K562 (cell line): ENCODE data around the gene N4BP3. TPM values are rescaled to one million over a fixed set of nuclear protein-coding genes. Genes with fewer than 3 reads are reported as not detected.

Experiments
- ELF4 ChIP-seq: fragments of 450-650 bp; formaldehyde crosslinking; IDR thresholded peaks from 2 replicates; pipeline ENCODE4 v1.4.0; 2022; ENCODE audit warnings: missing genetic modification characterization
- ESRRA ChIP-seq: fragments of 450-650 bp; IDR thresholded peaks from 2 replicates; pipeline ENCODE4 v1.6.1; 2014; ENCODE audit warnings: low read depth, mild to moderate bottlenecking, moderate library complexity, borderline replicate concordance
- FOXK2 ChIP-seq, 2 experiments: fragments of 450-650 bp; IDR thresholded peaks in 1 of 2; conservative IDR thresholded peaks in 1 of 2; 2 replicates each; pipeline ENCODE4 v1.6.1; 2016; ENCODE audit warnings: low read depth in 2 of 2, mild to moderate bottlenecking in 1 of 2
- HMBOX1 ChIP-seq: sonication (generic); IDR thresholded peaks from 2 replicates; pipeline ENCODE4 v1.6.1; 2016
- KDM5B ChIP-seq: fragments of 200-600 bp; sonication (generic); IDR thresholded peaks from 2 replicates; pipeline ENCODE4 v1.6.1; 2012; ENCODE audit warnings: low read depth, mild to moderate bottlenecking, moderate library complexity, low read length, control low read depth, inconsistent platforms; ENCODE audit not compliant: insufficient replicate concordance
- MED1 ChIP-seq: sonication (generic); formaldehyde crosslinking; IDR thresholded peaks from 2 replicates; pipeline ENCODE4 v1.8.1; 2023; ENCODE audit warnings: missing genetic modification reagents, borderline replicate concordance
- MEF2A ChIP-seq: IDR thresholded peaks from 2 replicates; pipeline ENCODE4 v1.6.1; 2011; ENCODE audit warnings: low read depth, mild to moderate bottlenecking, low read length, moderate library complexity; ENCODE audit not compliant: control insufficient read depth
- NCOA6 ChIP-seq: fragments of 450-650 bp; IDR thresholded peaks from 2 replicates; pipeline ENCODE4 v1.6.1; 2017; ENCODE audit warnings: mild to moderate bottlenecking
- NFE2 ChIP-seq: IDR thresholded peaks from 2 replicates; pipeline ENCODE4 v1.6.1; 2014; ENCODE audit warnings: antibody characterized with exemption, low read depth
- PTBP1 ChIP-seq: fragments of 200-400 bp; formaldehyde crosslinking; IDR thresholded peaks from 2 replicates; pipeline ENCODE4 v1.6.1; 2017; ENCODE audit warnings: low read depth, low read length
- RBBP5 ChIP-seq: fragments of 200-600 bp; sonication (generic); IDR thresholded peaks from 2 replicates; pipeline ENCODE4 v1.6.1; 2012; ENCODE audit warnings: borderline replicate concordance, mild to moderate bottlenecking, low read length, control low read depth, inconsistent platforms; ENCODE audit not compliant: insufficient read depth, poor library complexity, severe bottlenecking
- SIRT6 ChIP-seq: IDR thresholded peaks from one replicate; pipeline ENCODE4 v1.6.1; 2012; ENCODE audit warnings: low read depth, mild to moderate bottlenecking, control low read depth, inconsistent platforms, low read length, moderate library complexity
- SMAD4 ChIP-seq: fragments of 250-450 bp; sonication (Bioruptor Pico); conservative IDR thresholded peaks from 2 replicates; pipeline ENCODE4 v1.8.0; 2021; ENCODE audit warnings: inconsistent platforms, mild to moderate bottlenecking, moderate library complexity
- SMARCB1 ChIP-seq: IDR thresholded peaks from 2 replicates; pipeline ENCODE4 v1.6.1; 2011; ENCODE audit warnings: improper control_type of control experiment, low read depth; ENCODE audit not compliant: insufficient read length
- TOE1 ChIP-seq, 2 experiments: fragments of 450-650 bp in 1 of 2; sonication (generic) in 1 of 2; formaldehyde crosslinking in 1 of 2; IDR thresholded peaks; 2 replicates each; pipeline versions ENCODE4 v1.7.1 to v1.8.0; 2016 to 2022; ENCODE audit warnings: borderline replicate concordance in 2 of 2, mild to moderate bottlenecking in 2 of 2, antibody characterized with exemption in 1 of 2, inconsistent platforms in 1 of 2, low read depth in 1 of 2, missing genetic modification reagents in 1 of 2, moderate library complexity in 1 of 2
- ZBTB11 ChIP-seq, 3 experiments: fragments of 200-800 bp in 1 of 3; fragments of 250-450 bp in 1 of 3; fragments of 450-650 bp in 1 of 3; sonication (Bioruptor Pico) in 1 of 3; sonication (Bioruptor generic) in 1 of 3; formaldehyde crosslinking in 1 of 3; IDR thresholded peaks; 2 replicates each; pipeline versions ENCODE4 v1.6.1 to v1.8.0; 2016 to 2022; ENCODE audit warnings: mild to moderate bottlenecking in 2 of 3, missing genetic modification characterization in 2 of 3, missing compliant biosample characterization in 1 of 3, moderate library complexity in 1 of 3
- ZNF263 ChIP-seq: sonication (generic); formaldehyde crosslinking; IDR thresholded peaks from 2 replicates; pipeline ENCODE4 v1.8.0; 2022; ENCODE audit warnings: mild to moderate bottlenecking, missing genetic modification reagents, borderline replicate concordance
- ZNF445 ChIP-seq: fragments of 250-450 bp; sonication (Bioruptor Pico); IDR thresholded peaks from 2 replicates; pipeline ENCODE4 v1.4.0; 2020; ENCODE audit warnings: low read depth, mild to moderate bottlenecking, moderate library complexity
- ZNF778 ChIP-seq: fragments of 450-650 bp; formaldehyde crosslinking; IDR thresholded peaks from 2 replicates; pipeline ENCODE4 v1.4.0; 2020; ENCODE audit warnings: mild to moderate bottlenecking, moderate library complexity
- polyA plus RNA-seq, 8 experiments: library from polyadenylated mRNA; depleted of rRNA in 4 of 8; stranded (reverse) in 5 of 8; unstranded in 3 of 8; fragments of >200 nt; fragmentation: Nextera tagmentation in 2 of 8; fragmentation: Illumina TruSeq in 1 of 8; extraction: Ambion mirVana in 2 of 8; extraction: Trizol in 1 of 8; gene quantifications; 2 replicates each; pipeline versions ENCODE4 v1.2.1 to v1.2.3, GENCODE V29; 2011 to 2014; ENCODE audit warnings: inconsistent platforms in 1 of 8, missing spikeins in 1 of 8
- total RNA-seq, 7 experiments: library from RNA; depleted of rRNA in 6 of 7; stranded (reverse); fragments of >200 nt in 6 of 7; fragmentation: Illumina TruSeq in 2 of 7; extraction: Trizol in 2 of 7; gene quantifications; 2 replicates each; pipeline versions ENCODE4 v1.2.1 to v1.2.3, GENCODE V29; 2011 to 2021; ENCODE audit warnings: low replicate concordance in 1 of 7
- TF ChIP-seq, protein P1 (sequence below): fragments of 450-650 bp; IDR thresholded peaks from 2 replicates; pipeline ENCODE4 v1.6.1; 2014; ENCODE audit warnings: low read depth, mild to moderate bottlenecking, moderate library complexity, borderline replicate concordance

Gene N4BP3
- total and polyA plus RNA-seq, 9 of the 15 experiments (the other 6 are each of a cell fraction or from before 2014, with no cell fraction given) = 0.06 to 7.0 (median 2.4) TPM

GRCh38 chr5:178130576-178131445 lies 17.5 kb downstream of the N4BP3 start, which contains the start of gene RMND5B (continued):
- TF ChIP-seq ZBTB11 (CRISPR knock-in tag; IDR thresholded peaks at IDR 0.05) = peak; percentile 24 to 92 (median 55); a peak in 5 of 6 replicates
- TF ChIP-seq SMARCB1 = no peak
- TF ChIP-seq NCOA6 = no peak
- TF ChIP-seq ZNF445 (CRISPR knock-in tag) = no peak
- peak; percentile 91; the same call in 1 of the 2 replicates for TF ChIP-seq ESRRA
- TF ChIP-seq ELF4 (CRISPR knock-in tag) = 0 out of 2 replicates have a peak, but pooled peaks have one; percentile 9
- TF ChIP-seq, protein P1, sequence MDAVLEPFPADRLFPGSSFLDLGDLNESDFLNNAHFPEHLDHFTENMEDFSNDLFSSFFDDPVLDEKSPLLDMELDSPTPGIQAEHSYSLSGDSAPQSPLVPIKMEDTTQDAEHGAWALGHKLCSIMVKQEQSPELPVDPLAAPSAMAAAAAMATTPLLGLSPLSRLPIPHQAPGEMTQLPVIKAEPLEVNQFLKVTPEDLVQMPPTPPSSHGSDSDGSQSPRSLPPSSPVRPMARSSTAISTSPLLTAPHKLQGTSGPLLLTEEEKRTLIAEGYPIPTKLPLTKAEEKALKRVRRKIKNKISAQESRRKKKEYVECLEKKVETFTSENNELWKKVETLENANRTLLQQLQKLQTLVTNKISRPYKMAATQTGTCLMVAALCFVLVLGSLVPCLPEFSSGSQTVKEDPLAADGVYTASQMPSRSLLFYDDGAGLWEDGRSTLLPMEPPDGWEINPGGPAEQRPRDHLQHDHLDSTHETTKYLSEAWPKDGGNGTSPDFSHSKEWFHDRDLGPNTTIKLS = peak; percentile 51; the same call in 1 of the 2 replicates
- peak; percentile 24 for TF ChIP-seq RBBP5
- TF ChIP-seq FOXK2 (conservative IDR thresholded peaks at IDR 0.05 in 1 of 2, IDR thresholded peaks at IDR 0.05 in 1 of 2; ENCODE audit: low read depth in 2 of 2) = peak in 1 of 2 experiments; percentile 99; a peak in 2 of 4 replicates
- no peak for TF ChIP-seq ZNF778 (CRISPR knock-in tag)
- TF ChIP-seq TOE1 (IDR thresholded peaks at IDR 0.05; ENCODE audit: borderline replicate concordance) = peak; percentile 52; the same call in 1 of the 2 replicates
- TF ChIP-seq TOE1 (CRISPR knock-in tag; IDR thresholded peaks at IDR 0.05; ENCODE audit: borderline replicate concordance, low read depth) = no peak
- TF ChIP-seq MED1 (CRISPR knock-in tag) = no peak
- no peak for TF ChIP-seq PTBP1
- TF ChIP-seq NFE2 = no peak
- TF ChIP-seq HMBOX1 = no peak
- TF ChIP-seq SMAD4 (CRISPR knock-in tag) = peak; percentile 71
- TF ChIP-seq SIRT6 = no peak
- no peak for TF ChIP-seq MEF2A
- TF ChIP-seq ZNF263 (CRISPR knock-in tag) = no peak
- peak; percentile 44 for TF ChIP-seq KDM5B
